GM19193 (cell line): ENCODE results near the gene GIMAP5.

ENCODE experiments used
- POLR2A ChIP-seq: IDR thresholded peaks from 4 replicates; pipeline ENCODE4 v1.6.1; 2011; ENCODE audit not compliant: insufficient read depth, insufficient read length; ENCODE audit errors: extremely low read depth

Gene GIMAP5

DNA sequence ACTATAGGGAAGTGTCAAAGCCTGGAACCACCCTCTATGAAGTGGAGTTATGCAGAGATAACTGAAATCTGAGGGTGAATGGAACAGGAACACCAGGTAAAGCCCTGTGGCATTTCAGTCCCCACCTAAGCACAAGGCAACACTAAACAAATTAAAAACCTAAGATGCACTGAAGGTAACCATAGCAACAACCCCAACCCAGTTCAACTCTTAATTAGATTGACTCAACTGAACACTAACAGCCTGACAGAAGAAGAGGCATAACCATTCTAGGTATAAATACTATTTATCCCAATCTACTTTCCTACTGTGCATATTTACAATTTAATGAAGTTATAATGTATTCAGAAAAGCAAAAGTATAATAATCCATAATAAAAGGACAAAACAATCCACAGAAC, 9.2 kb upstream of the GIMAP5 start:
- TF ChIP-seq POLR2A, result no peak

- no peak for TF ChIP-seq POLR2A
Observed at GRCh38 chr7:150728609-150729008, 8.6 kb upstream of the GIMAP5 start.

DNA sequence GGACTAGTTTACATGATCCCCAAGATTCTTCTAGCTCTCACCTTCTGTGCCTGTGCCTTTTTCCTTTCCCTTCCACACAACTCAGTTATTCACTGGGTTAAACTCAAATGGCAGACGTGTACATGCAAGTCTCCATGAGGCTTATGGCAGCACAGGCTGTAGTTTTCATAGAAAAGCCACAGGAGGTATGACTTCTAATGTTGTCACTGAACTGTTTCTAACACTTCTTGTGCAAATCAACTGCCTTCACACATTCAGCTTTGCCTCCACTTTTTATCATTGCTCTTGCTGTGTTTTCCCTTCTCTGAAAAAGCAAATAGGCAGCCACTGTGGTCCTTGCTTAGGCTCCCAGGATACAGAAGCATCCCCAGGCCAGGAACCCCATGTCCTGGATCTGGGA, 5.3 kb upstream of the GIMAP5 start:
- TF ChIP-seq POLR2A, result no peak

DNA sequence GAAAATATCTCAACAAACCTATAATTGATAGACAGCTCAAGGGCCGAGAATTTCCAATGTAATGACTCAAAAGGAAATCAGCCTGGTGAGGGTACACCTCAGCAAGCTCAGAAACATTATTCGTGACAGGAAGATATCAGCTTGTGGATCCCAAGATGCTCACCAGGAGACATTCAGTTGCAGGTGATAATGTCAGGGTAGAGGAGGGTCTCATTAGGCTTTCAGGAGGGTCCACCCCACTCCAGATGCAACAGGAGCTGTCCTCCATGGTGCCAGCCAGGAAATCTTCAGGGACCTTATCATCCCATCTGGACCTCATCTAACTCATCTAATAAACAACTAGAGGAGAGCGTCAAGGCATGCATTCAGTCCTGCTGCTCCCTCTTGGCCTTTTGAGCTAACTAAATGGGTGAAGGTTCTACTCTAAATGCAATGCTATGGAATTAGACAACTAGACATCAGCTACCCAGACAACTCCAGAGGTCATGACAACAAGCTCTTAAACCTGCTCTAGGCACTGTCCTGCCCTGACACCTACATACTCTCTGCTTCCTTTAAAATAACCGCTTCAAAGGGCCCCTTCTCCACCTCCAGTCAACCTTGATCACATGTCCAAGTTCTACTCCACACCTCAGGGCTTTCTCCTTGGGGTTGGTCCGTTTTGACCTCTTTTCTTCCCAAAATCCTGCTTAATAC, 4.3 kb upstream of the GIMAP5 start:
- TF ChIP-seq POLR2A, result no peak

GRCh38 chr7:150733482-150734095, 3.6 kb upstream of the GIMAP5 start:
- no peak for TF ChIP-seq POLR2A

- no peak for TF ChIP-seq POLR2A
Observed at GRCh38 chr7:150734254-150734653, 3.0 kb upstream of the GIMAP5 start.

- TF ChIP-seq POLR2A, result no peak
Observed at GRCh38 chr7:150735596-150736358, 1.4 kb upstream of the GIMAP5 start.

GRCh38 chr7:150736864-150737263, 354 bp upstream of the GIMAP5 start:
- TF ChIP-seq POLR2A, result no peak

GRCh38 chr7:150738092-150738491, 874 bp downstream of the GIMAP5 start:
- TF ChIP-seq POLR2A, result no peak

- TF ChIP-seq POLR2A, result no peak
Observed at GRCh38 chr7:150738591-150739001, 1.4 kb downstream of the GIMAP5 start.

DNA sequence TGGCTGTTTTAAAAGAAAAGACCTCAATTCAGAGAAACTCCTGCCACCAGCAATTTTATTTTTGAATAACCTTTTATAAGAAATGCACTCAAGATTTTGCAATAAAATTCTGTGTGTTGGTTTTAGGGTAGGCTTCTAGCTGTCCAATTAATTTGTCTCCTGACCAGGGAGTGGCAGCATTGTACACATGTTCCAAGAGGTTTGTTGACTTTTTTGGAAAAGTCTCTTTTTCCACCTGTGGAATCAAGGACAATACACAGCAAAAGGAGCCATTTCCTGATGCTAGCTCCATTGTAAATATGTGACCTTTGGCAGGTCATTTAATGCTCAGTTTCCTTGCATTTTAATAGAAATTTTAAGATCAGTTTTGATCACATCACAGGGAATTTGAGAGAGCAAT, 1.8 kb downstream of the GIMAP5 start:
- no peak for TF ChIP-seq POLR2A

GRCh38 chr7:150740053-150740452, 2.8 kb downstream of the GIMAP5 start:
- no peak for TF ChIP-seq POLR2A

DNA sequence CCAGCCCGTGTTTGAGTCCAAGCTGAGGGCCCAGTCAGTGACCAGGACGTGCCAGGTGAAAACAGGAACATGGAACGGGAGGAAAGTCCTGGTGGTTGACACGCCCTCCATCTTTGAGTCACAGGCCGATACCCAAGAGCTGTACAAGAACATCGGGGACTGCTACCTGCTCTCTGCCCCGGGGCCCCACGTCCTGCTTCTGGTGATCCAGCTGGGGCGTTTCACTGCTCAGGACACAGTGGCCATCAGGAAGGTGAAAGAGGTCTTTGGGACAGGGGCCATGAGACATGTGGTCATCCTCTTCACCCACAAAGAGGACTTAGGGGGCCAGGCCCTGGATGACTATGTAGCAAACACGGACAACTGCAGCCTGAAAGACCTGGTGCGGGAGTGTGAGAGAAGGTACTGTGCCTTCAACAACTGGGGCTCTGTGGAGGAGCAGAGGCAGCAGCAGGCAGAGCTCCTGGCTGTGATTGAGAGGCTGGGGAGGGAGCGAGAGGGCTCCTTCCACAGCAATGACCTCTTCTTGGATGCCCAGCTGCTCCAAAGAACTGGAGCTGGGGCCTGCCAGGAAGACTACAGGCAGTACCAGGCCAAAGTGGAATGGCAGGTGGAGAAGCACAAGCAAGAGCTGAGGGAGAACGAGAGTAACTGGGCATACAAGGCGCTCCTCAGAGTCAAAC, 5.2 kb downstream of the GIMAP5 start:
- no peak for TF ChIP-seq POLR2A

DNA sequence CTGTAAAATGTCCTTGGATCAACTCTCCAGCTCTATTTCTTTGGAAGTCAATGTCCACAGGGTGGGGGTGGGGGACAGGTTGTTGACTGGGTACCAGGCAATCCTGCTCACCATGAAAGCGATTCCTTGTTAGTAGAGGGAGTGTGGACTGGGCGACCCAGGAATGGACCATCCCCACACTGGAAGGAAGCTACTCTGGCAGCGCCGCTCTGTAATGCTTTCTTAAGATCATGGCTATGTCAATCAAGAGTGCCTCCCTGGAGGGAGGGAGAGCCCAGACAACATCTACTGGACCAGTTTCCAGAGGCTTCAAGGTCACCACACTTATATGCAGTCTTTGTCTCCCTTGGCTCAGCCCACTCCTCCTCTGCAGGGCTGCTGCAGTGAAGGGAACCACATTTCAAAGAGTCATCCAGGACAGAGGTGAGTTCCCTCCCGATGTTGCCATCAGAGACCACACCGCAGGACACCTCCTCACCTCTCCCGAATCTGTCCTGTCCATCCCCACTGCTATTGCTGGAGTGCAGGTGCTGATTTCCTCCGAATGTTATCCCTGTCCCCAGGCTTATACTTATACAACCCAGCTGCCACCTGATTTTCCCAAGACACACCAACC, 6.9 kb downstream of the GIMAP5 start:
- TF ChIP-seq POLR2A, result no peak

- TF ChIP-seq POLR2A, result no peak
Observed at GRCh38 chr7:150745086-150745485, 7.9 kb downstream of the GIMAP5 start.
